Activated T-helper 17 cell treated with anti-CD3 and anti-CD28 coated beads, Interleukin-2, amount 50 U/mL, for 72 hours (primary cell): Measurements from ENCODE around the gene PRPSAP2. TPM values are rescaled to one million over a fixed set of nuclear protein-coding genes. Genes with fewer than 3 reads are reported as not detected.

ENCODE experiments used
- ATAC-seq: fragments of 150-1000 bp; cut with Tn5 transposase; replicated peaks from 2 replicates; pipeline ENCODE4 v1.10.0; 2021; ENCODE audit warnings: mild to moderate bottlenecking, moderate library complexity
- H3K27ac Mint-ChIP-seq: one replicate; pipeline ENCODE4 v1.8.0; 2022; ENCODE audit warnings: mixed read lengths
- H3K27me3 Mint-ChIP-seq: one replicate; pipeline ENCODE4 v1.8.0; 2022; ENCODE audit warnings: mixed read lengths
- H3K36me3 Mint-ChIP-seq: one replicate; pipeline ENCODE4 v1.8.0; 2022; ENCODE audit warnings: low read depth, mild to moderate bottlenecking, mixed read lengths
- H3K4me1 Mint-ChIP-seq: one replicate; pipeline ENCODE4 v1.8.0; 2022; ENCODE audit warnings: mixed read lengths
- H3K4me3 Mint-ChIP-seq: one replicate; pipeline ENCODE4 v1.8.0; 2022; ENCODE audit warnings: mild to moderate bottlenecking, mixed read lengths
- H3K9me3 Mint-ChIP-seq: one replicate; pipeline ENCODE4 v1.8.0; 2022; ENCODE audit warnings: mixed read lengths
- total RNA-seq, 2 donors: library from RNA; stranded (reverse); gene quantifications; one replicate each; pipeline ENCODE4 v1.2.3, GENCODE V29; 2022

The PRPSAP2 gene
- total RNA-seq, 2 donors from 2014 or later, result 34.9 to 35.2 TPM

GRCh38 chr17:18968345-18968744 is 110.4 kb downstream of the PRPSAP2 start:
- Mint-ChIP-seq H3K36me3 (peaks cover 11% of the 10 kb centered on the region), H3K27ac (no peak overlapping the region), H3K4me3 (no peak overlapping the region), H3K9me3 (no peaks in the 10 kb centered on the region), H3K27me3 (no peaks in the 10 kb centered on the region), H3K4me1 (peaks cover 4% of the 10 kb centered on the region)
- ATAC-seq, result no peak

GRCh38 chr17:18968945-18969887 is 111.3 kb downstream of the PRPSAP2 start:
- ATAC-seq, result peak; percentile 30
- no peaks in the 10 kb centered on the region for H3K9me3 Mint-ChIP-seq
- H3K4me1 Mint-ChIP-seq, result peaks cover 5% of the 10 kb centered on the region
- peaks cover 11% of the 10 kb centered on the region for H3K36me3 Mint-ChIP-seq
- H3K27me3 Mint-ChIP-seq, result no peaks in the 10 kb centered on the region
- H3K27ac Mint-ChIP-seq, result peak overlapping the region; percentile 28
- H3K4me3 Mint-ChIP-seq, result no peak overlapping the region

- ATAC-seq, result no peak
- Mint-ChIP-seq H3K4me1 (peaks cover 13% of the 10 kb centered on the region), H3K9me3 (no peaks in the 10 kb centered on the region), H3K27ac (no peak overlapping the region), H3K36me3 (peaks cover 11% of the 10 kb centered on the region), H3K27me3 (no peaks in the 10 kb centered on the region), H3K4me3 (no peak overlapping the region)
Measured at GRCh38 chr17:18970582-18971480, 112.9 kb downstream of the PRPSAP2 start.

- no peak for ATAC-seq
- Mint-ChIP-seq H3K27me3 (no peaks in the 10 kb centered on the region), H3K4me3 (no peak overlapping the region)
Measured at GRCh38 chr17:18971801-18972200, 113.9 kb downstream of the PRPSAP2 start.

GRCh38 chr17:18974407-18975149 is 116.6 kb downstream of the PRPSAP2 start:
- H3K9me3 Mint-ChIP-seq, result no peaks in the 10 kb centered on the region
- peaks cover 39% of the 10 kb centered on the region for H3K36me3 Mint-ChIP-seq
- H3K27ac Mint-ChIP-seq, result peak overlapping the region; percentile 54
- H3K4me1 Mint-ChIP-seq, result peaks cover 11% of the 10 kb centered on the region
- no peaks in the 10 kb centered on the region for H3K27me3 Mint-ChIP-seq
- ATAC-seq, result peak; percentile 94
- H3K4me3 Mint-ChIP-seq, result no peak overlapping the region

More at GRCh38 chr17:18971801-18972200, 113.9 kb downstream of the PRPSAP2 start:
- H3K36me3 Mint-ChIP-seq, result peaks cover 18% of the 10 kb centered on the region
- H3K27ac Mint-ChIP-seq, result no peak overlapping the region
- H3K4me1 Mint-ChIP-seq, result peaks cover 13% of the 10 kb centered on the region
- H3K9me3 Mint-ChIP-seq, result no peaks in the 10 kb centered on the region

GRCh38 chr17:18975597-18975996 is 117.7 kb downstream of the PRPSAP2 start:
- ATAC-seq, result no peak
- no peaks in the 10 kb centered on the region for H3K27me3 Mint-ChIP-seq
- peaks cover 9% of the 10 kb centered on the region for H3K4me1 Mint-ChIP-seq
- H3K4me3 Mint-ChIP-seq, result no peak overlapping the region
- H3K27ac Mint-ChIP-seq, result no peak overlapping the region
- H3K9me3 Mint-ChIP-seq, result no peaks in the 10 kb centered on the region
- H3K36me3 Mint-ChIP-seq, result peaks cover 33% of the 10 kb centered on the region

- H3K36me3 Mint-ChIP-seq, result peaks cover 33% of the 10 kb centered on the region
- no peak overlapping the region for H3K4me3 Mint-ChIP-seq
- no peak for ATAC-seq
- no peaks in the 10 kb centered on the region for H3K9me3 Mint-ChIP-seq
- no peaks in the 10 kb centered on the region for H3K27me3 Mint-ChIP-seq
- H3K4me1 Mint-ChIP-seq, result peaks cover 9% of the 10 kb centered on the region
- no peak overlapping the region for H3K27ac Mint-ChIP-seq
Measured at GRCh38 chr17:18976201-18976600, 118.3 kb downstream of the PRPSAP2 start.

GRCh38 chr17:18977021-18977420 is 119.1 kb downstream of the PRPSAP2 start:
- no peak overlapping the region for H3K27ac Mint-ChIP-seq

GRCh38 chr17:18977646-18978045 is 119.7 kb downstream of the PRPSAP2 start:
- Mint-ChIP-seq H3K36me3 (peaks cover 33% of the 10 kb centered on the region), H3K27ac (no peak overlapping the region), H3K27me3 (no peaks in the 10 kb centered on the region), H3K4me1 (peaks cover 9% of the 10 kb centered on the region), H3K4me3 (no peak overlapping the region), H3K9me3 (no peaks in the 10 kb centered on the region)
- no peak for ATAC-seq

More at GRCh38 chr17:18977021-18977420, 119.1 kb downstream of the PRPSAP2 start:
- peaks cover 9% of the 10 kb centered on the region for H3K4me1 Mint-ChIP-seq
- no peaks in the 10 kb centered on the region for H3K9me3 Mint-ChIP-seq
- ATAC-seq, result no peak
- H3K27me3 Mint-ChIP-seq, result no peaks in the 10 kb centered on the region
- peaks cover 33% of the 10 kb centered on the region for H3K36me3 Mint-ChIP-seq
- H3K4me3 Mint-ChIP-seq, result no peak overlapping the region

GRCh38 chr17:18978050-18978449 is 120.1 kb downstream of the PRPSAP2 start:
- H3K9me3 Mint-ChIP-seq, result no peaks in the 10 kb centered on the region
- no peak overlapping the region for H3K27ac Mint-ChIP-seq
- H3K4me3 Mint-ChIP-seq, result no peak overlapping the region
- peaks cover 9% of the 10 kb centered on the region for H3K4me1 Mint-ChIP-seq
- peaks cover 33% of the 10 kb centered on the region for H3K36me3 Mint-ChIP-seq
- no peaks in the 10 kb centered on the region for H3K27me3 Mint-ChIP-seq
- no peak for ATAC-seq

- Mint-ChIP-seq H3K36me3 (peaks cover 33% of the 10 kb centered on the region), H3K27me3 (no peaks in the 10 kb centered on the region), H3K9me3 (no peaks in the 10 kb centered on the region), H3K27ac (no peak overlapping the region), H3K4me1 (peaks cover 9% of the 10 kb centered on the region), H3K4me3 (no peak overlapping the region)
- no peak for ATAC-seq
Measured at GRCh38 chr17:18978655-18979054, 120.7 kb downstream of the PRPSAP2 start.
